HG03575 (cell line): ENCODE results near the gene ARHGAP26.

Experiments used
- ATAC-seq: cut with Tn5 transposase; IDR thresholded peaks from one replicate; pipeline ENCODE4 v1.9.1; 2021; ENCODE audit not compliant: unreplicated experiment, insufficient number of reproducible peaks, low FRiP score; ENCODE audit errors: extremely low read depth

ARHGAP26 gene

GRCh38 chr5:143052967-143053682 lies 282.9 kb downstream of the ARHGAP26 start:
- ATAC-seq = no peak

- ATAC-seq = no peak
These were observed 283.6 kb downstream of the ARHGAP26 start for GRCh38 chr5:143053780-143054179.

GRCh38 chr5:143054480-143054941 lies 284.3 kb downstream of the ARHGAP26 start:
- ATAC-seq = peak; percentile 35

GRCh38 chr5:143055596-143056338 lies 285.6 kb downstream of the ARHGAP26 start:
- ATAC-seq = no peak

- ATAC-seq = no peak
These were observed 286.1 kb downstream of the ARHGAP26 start for GRCh38 chr5:143056339-143056704.

GRCh38 chr5:143056792-143057579 lies 286.8 kb downstream of the ARHGAP26 start:
- no peak for ATAC-seq

- ATAC-seq = peak; percentile 22
These were observed 287.4 kb downstream of the ARHGAP26 start for GRCh38 chr5:143057580-143057999.

- no peak for ATAC-seq
These were observed 289.2 kb downstream of the ARHGAP26 start for GRCh38 chr5:143059355-143059754.

- no peak for ATAC-seq
These were observed 290.0 kb downstream of the ARHGAP26 start for GRCh38 chr5:143059976-143060765.

- ATAC-seq = no peak
These were observed 291.2 kb downstream of the ARHGAP26 start for GRCh38 chr5:143061161-143061945.

GRCh38 chr5:143062379-143062778 lies 292.2 kb downstream of the ARHGAP26 start:
- ATAC-seq = no peak

- ATAC-seq = no peak
These were observed 293.2 kb downstream of the ARHGAP26 start for GRCh38 chr5:143063175-143063970.

- ATAC-seq = no peak
These were observed 294.1 kb downstream of the ARHGAP26 start for GRCh38 chr5:143064218-143064641.

- no peak for ATAC-seq
These were observed 294.5 kb downstream of the ARHGAP26 start for GRCh38 chr5:143064676-143065075.

GRCh38 chr5:143065185-143065965 lies 295.2 kb downstream of the ARHGAP26 start:
- no peak for ATAC-seq

GRCh38 chr5:143065996-143066522 lies 295.9 kb downstream of the ARHGAP26 start:
- no peak for ATAC-seq
